ENCODE measurements around the gene HS3ST4.

The HS3ST4 gene

DNA sequence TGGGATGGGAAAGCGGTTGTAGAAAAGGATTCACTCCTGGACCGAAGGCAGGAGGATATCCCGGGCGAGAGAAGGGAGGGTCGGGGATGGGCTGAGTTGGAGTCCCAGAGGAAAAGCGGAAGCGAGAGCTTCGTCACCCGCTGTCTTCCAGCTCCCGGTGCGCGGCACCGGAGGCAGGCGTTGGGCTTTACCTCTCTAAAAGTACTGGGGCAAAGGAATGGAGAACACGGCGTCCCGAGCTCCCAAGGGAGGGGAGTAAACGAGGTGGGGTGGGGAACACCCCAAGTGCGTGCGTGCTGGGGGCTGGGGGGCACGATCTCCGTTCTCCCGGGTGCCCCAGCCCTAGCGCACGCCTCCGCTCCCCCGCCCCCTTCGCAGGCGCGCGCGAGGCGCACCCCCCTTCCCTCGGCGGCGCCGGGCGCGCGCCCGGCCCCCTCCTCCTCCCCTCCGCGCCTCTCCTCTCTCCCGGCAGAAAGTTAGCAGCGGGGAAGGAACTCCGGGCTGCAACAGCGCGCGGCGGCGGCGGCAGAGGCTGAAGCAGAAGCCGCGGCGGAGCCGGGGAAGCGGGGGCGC lies at the start of gene HS3ST4:
TSS of gene HS3ST4 (plus strand) at position 441 of the 573 bp plus-strand sequence.
- DNase-seq (ENCODE audit: low read depth) = no peak
- TF ChIP-seq, protein P1, sequence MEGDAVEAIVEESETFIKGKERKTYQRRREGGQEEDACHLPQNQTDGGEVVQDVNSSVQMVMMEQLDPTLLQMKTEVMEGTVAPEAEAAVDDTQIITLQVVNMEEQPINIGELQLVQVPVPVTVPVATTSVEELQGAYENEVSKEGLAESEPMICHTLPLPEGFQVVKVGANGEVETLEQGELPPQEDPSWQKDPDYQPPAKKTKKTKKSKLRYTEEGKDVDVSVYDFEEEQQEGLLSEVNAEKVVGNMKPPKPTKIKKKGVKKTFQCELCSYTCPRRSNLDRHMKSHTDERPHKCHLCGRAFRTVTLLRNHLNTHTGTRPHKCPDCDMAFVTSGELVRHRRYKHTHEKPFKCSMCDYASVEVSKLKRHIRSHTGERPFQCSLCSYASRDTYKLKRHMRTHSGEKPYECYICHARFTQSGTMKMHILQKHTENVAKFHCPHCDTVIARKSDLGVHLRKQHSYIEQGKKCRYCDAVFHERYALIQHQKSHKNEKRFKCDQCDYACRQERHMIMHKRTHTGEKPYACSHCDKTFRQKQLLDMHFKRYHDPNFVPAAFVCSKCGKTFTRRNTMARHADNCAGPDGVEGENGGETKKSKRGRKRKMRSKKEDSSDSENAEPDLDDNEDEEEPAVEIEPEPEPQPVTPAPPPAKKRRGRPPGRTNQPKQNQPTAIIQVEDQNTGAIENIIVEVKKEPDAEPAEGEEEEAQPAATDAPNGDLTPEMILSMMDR (IDR thresholded peaks at IDR 0.05; ENCODE audit: control insufficient read depth, insufficient read depth, low read depth, low read length, missing control alignments) = no peak
- no peak within 1 kb of the TSS for H3K4me3 ChIP-seq (ENCODE audit: control insufficient read depth, low read depth, low read length)

DNA sequence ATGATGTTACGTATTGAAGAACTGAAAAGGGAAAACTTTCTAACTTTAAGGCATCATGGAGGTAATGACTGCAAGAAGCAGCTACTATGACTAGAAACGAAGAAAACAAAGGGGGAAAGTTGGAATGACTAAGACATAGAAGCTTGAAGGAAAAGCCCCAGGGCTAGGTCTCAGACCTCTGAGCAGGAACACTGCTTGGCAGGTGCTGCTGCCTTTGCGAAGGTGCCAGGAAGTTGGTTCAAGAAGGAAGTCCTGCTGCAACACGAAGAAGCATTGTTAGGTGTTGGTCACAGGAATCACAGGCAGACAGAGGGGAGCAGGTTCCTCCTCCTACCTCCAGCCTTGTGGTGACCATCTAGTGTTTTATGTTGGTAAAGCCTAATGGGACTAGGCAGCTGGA lies 48.1 kb upstream of the HS3ST4 start:
- TF ChIP-seq, protein P1 (IDR thresholded peaks at IDR 0.05; ENCODE audit: control insufficient read depth, insufficient read depth, low read depth, low read length, missing control alignments) = no peak
- no peak for DNase-seq (ENCODE audit: low read depth)
- H3K4me3 ChIP-seq (ENCODE audit: control insufficient read depth, low read depth, low read length) = no peak overlapping the region

DNA sequence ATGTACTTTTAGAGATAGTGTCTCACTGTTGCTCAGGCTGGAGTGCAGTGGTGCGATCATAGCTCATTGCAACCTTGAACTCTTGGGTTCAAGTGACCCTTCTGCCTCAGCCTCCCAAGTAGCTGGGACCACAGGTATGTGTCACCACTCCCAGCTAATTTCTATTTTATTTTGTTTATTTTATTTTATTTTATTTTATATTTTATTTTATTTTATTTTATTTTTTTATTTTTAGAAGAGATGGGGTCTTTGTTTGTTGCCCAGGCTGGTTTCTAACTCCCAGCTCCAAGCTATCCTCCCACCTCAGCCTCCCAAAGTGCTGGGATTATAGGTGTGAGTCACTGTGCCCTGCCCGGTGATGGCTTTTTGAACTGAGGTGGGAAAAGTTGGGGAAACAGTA lies 35.1 kb upstream of the HS3ST4 start:
- TF ChIP-seq, protein P1 (IDR thresholded peaks at IDR 0.05; ENCODE audit: control insufficient read depth, insufficient read depth, low read depth, low read length, missing control alignments) = no peak
- DNase-seq (ENCODE audit: low read depth) = no peak
- no peak overlapping the region for H3K4me3 ChIP-seq (ENCODE audit: control insufficient read depth, low read depth, low read length)

DNA sequence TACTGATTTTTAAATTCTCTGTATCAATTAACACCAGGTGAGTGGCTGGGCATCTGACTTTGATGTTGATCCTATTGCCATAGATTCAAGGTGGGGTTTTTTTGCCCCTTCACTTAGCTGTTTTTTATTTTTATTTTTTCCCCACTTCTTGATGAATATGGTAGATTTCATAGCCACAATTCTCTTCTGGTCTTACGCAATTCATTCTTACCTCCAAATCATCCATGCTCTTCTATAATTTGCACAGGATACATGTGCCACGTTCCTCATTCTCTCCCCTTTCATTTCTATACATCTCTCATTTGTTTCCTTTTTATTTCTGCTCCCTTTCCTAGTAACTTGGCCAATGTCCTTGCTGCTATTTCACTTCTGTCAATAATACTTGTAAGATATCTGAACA lies 14.9 kb upstream of the HS3ST4 start:
- TF ChIP-seq, protein P1 (IDR thresholded peaks at IDR 0.05; ENCODE audit: control insufficient read depth, insufficient read depth, low read depth, low read length, missing control alignments) = no peak
- H3K4me3 ChIP-seq (ENCODE audit: control insufficient read depth, low read depth, low read length) = no peak overlapping the region
- DNase-seq (ENCODE audit: low read depth) = no peak

DNA sequence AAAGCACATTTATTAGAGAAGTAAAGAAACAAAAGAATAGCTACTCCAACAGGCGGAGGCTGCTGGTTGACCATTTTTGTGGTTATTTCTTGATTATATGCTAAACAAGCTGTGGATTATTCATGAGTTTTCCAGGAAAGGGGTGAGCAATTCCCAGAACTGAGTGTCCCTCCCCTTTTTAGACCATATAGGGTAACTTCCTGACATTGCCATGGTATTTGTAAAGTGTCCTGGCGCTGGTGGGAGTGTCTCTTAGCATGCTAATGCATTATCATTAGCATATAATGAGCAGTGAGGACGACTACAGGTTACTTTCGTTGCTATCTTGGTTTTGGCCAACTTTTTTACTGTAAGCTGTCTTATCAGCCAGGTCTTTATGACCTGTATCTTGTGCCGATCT lies 12.2 kb upstream of the HS3ST4 start:
- TF ChIP-seq, protein P1 (IDR thresholded peaks at IDR 0.05; ENCODE audit: control insufficient read depth, insufficient read depth, low read depth, low read length, missing control alignments) = no peak
- no peak overlapping the region for H3K4me3 ChIP-seq (ENCODE audit: control insufficient read depth, low read depth, low read length)

DNA sequence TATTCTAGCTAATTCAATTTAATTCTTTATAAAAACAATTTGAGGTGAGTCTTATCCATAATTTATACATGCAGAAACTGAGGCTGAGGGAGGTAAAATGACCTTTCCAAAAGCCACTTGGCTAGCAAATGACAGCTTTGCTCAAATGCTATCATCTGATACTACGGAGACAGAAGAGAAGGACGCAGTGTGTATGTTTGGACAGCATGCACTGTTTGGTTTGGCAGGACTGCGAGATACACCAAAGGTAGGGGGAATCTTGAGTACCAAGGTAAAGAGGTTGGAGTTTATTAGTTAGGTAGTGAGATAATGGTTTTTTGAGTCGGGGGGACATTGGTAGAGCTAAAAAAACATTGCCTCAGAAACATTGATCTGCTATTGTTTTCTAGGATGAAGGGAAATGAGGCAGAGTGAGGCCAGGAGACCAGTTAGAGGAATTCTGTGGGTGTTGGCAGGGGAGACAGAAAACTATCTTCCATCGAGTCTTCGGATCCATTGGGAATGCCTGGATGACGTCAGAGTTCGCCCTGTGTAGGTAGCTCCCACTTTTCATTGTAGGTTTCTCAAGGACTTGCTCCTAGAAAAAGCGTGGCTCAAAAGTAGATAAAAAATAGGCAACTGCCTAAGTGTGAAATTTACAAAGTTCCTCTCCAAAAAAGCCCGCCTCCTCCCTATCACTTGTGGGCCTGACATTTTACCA lies 2.5 kb upstream of the HS3ST4 start:
- TF ChIP-seq, protein P1 (IDR thresholded peaks at IDR 0.05; ENCODE audit: control insufficient read depth, insufficient read depth, low read depth, low read length, missing control alignments) = no peak
- DNase-seq (ENCODE audit: low read depth) = no peak
- no peak overlapping the region for H3K4me3 ChIP-seq (ENCODE audit: control insufficient read depth, low read depth, low read length)

More for the DNA sequence above, 12.2 kb upstream of the HS3ST4 start:
- DNase-seq (ENCODE audit: low read depth) = no peak
